HG03108 (cell line): ENCODE measurements around the gene IL17RD.

Source experiments
- ATAC-seq: cut with Tn5 transposase; IDR thresholded peaks from one replicate; pipeline ENCODE4 v1.9.1; 2021; ENCODE audit warnings: moderate library complexity; ENCODE audit not compliant: unreplicated experiment

Gene IL17RD

GRCh38 chr3:57160076-57160764 lies 4.9 kb downstream of the IL17RD start:
- ATAC-seq: no peak

- ATAC-seq: no peak
Observed at GRCh38 chr3:57158813-57159738, 6.1 kb downstream of the IL17RD start.

- no peak for ATAC-seq
Observed at GRCh38 chr3:57158325-57158724, 6.8 kb downstream of the IL17RD start.

DNA sequence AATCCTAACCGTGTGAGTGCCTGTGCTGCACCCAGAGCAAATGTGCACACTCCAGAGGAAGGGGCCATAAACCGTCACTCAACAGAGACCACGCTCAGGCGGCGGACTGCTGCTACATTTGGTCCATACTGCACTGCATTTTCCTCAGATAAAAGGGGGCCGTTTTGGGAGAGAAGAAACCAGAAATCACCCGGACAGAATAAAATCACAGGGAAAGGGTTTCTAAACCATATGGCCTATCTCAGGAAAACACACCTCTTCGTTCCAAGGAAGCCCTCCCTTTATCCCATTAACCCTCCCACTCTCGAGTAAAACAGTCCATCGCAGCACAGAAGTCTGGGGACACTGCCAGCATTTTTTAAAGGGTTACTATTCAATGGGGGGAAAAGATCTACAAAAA lies 7.6 kb downstream of the IL17RD start:
- ATAC-seq: no peak

DNA sequence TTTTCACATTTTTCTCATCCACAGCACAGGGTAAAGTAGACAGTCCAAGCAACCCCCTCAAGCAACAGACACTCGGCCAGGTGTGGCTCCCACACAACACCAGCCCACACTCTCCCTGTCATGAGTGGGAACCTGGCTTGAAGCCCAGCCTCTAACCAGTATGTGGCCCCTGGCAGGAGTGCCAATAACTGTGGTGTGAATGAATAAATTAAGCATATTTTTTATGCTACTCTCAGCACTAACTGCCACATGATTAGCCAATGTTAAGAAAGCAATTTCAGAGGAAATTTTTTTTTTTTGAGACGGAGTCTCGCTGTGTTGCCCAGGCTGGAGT lies 9.9 kb downstream of the IL17RD start:
- no peak for ATAC-seq

DNA sequence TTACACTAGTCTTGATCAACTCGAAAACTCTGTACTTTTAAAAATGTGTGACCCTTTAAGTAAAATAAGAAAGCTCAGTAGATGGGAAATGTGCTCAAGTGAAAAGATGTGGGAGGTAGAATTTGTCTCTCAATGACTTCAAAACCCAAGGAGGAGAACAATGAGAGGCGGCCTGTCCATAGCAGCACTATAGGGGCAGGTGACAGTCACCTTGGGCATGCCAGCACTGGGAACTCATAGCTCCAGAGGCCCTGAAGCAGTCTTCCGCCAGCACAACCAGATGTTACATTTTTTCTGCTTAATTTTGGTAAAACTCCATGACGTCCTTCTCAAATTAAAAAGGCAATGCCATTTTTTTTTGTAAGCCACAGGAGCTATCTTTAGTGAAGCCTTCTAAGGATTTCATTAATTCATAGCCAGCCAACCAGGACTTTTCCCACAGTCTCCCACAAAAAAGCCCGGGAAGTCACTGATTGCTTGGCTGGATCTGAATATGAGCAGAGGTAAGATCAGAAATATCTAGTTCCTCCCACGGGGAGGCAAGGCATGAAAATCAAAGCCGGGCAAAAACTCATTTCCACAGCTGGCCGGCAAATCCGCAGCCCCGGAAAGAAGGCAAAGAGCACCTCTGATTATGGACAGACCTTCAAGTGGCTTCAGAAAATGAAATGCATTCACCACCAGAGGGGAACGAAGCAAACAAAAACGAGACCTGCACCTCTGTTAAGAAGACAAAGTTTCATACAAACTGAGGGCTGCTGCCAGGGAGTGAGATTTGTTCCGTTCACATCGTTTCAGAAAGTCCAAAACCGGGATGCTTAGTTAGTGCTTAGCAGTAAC lies 10.5 kb downstream of the IL17RD start:
- ATAC-seq: no peak

GRCh38 chr3:57152151-57153143 lies 12.7 kb downstream of the IL17RD start:
- no peak for ATAC-seq

- ATAC-seq: no peak
Observed at GRCh38 chr3:57151749-57152148, 13.4 kb downstream of the IL17RD start.

DNA sequence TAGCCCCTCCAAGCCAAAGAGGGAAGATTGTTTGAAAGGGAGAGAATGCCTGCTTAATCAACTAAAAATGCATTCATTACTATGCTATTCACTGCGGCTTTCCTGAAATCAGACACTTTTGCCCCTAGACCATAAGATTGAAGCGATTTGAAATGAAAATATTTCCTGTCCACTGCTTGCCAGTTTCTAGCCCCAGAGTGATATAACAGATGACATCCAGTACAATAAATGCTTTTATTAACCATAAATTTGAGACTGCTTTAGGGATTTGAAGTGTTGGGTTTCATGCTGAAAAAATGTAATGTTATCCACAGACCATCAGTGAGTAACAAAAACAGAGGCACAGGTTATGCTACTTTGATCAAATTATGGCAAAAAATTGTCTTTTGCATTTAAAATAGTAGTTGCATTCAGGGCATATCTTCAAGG lies 14.1 kb downstream of the IL17RD start:
- ATAC-seq: no peak

GRCh38 chr3:57150113-57150581 lies 15.0 kb downstream of the IL17RD start:
- ATAC-seq: no peak

GRCh38 chr3:57147071-57147470 lies 18.1 kb downstream of the IL17RD start:
- ATAC-seq: no peak

- ATAC-seq: no peak
Observed at GRCh38 chr3:57145852-57146251, 19.3 kb downstream of the IL17RD start.

GRCh38 chr3:57144952-57145351 lies 20.2 kb downstream of the IL17RD start:
- no peak for ATAC-seq

- ATAC-seq: no peak
Observed at GRCh38 chr3:57143886-57144459, 21.2 kb downstream of the IL17RD start.

DNA sequence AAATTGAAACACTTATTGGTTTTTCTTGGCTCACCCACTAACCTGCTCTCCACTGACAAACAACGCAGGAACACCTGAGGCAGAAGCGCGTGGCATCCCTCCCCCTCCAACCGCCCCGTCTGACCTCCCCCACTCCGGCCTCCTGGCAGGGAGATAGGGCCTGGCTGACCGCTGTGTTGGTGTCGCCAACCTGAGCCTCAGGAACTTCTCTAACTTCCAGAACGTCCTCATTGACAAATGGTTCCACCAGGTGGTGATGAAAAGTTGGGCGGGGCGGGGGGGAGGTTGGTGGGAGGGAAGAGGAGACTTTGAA lies 22.8 kb downstream of the IL17RD start:
- no peak for ATAC-seq

DNA sequence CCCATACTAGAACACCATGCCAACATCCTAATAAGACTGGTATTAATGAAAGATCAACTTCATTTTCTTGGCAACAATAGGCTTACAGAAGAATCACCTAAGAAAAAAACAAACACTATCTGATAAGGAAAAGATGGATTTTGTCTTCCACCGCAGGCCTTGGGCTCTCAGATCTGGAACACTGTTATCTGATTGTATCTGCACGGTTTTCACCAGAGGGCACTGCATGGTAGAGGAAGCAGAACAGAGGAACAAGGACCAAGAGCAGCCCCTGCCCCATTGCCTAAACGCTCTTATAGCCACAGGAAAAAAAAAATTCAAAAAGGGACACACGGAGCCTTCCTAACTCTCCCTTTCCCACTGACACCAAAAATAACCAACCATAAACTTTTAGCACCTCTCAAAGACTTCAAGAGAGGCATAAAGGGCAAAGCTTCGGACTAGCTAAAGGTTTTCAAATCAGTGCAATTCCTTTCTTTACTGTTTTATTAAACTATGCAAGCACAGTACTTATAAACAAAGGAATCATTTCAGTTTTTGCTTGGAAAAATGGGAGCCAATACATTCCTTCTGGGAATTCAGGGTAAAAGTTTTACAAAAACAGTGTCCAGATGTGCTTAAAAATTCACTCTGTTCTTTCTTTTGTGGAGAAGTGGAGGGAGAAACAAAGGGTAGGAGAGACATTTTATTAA lies 23.3 kb downstream of the IL17RD start:
- ATAC-seq: no peak

GRCh38 chr3:57140894-57141293 lies 24.3 kb downstream of the IL17RD start:
- ATAC-seq: no peak

DNA sequence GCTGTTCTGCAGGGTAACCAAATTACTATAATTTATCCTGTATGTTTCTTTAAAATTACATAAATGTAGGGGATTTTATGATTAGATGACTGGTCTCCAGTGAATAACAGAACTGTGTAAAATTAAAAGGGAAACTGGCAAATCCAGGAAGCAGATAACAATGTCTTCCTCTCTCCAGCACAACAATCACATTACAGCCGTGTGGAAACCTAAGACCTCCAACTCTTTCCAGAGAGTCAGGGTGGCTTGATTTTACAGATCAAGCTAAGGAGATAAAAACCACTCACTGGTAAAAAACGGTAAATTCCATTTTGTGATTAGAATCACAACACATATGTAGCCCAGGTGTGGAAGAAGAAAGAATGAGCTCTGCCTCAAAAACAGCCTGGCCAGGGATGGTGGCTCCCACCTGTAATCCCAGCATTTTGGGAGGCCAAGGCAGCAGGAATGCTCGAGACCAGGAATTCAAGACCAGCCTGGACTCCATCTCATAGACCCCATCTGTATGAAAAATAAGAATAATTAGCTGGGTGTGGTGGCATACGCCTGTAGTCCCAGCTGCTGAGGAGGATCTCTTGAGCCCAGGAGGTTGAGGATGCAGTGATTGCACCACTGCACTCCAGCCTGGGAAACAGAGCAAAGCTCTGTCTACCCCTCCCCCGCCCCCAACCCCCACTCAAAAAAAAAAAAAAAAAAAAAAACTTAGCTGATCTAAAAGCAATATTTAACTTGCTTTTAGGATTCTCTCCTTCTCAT lies 29.0 kb downstream of the IL17RD start:
- no peak for ATAC-seq

DNA sequence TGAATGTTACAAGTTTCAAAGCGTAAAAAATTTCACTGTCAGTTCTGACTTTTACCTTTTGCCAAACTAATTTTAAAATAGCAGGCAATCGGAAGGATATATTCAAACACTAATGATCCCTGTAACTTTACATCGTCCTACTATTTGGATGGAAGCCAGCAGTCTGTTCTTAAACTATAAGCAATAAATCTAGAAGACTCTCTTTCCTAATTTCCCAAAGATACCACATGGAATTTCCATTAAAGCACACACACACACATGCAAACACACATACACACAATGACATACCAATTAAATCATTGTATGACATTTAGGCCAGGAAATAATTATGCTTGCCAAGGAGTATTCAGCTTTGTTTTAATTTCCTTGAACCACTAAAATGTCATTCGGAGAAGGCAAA lies 32.0 kb downstream of the IL17RD start:
- ATAC-seq: no peak
